H1 (cell line): ENCODE data around the gene ADK. TPM values are rescaled to one million over a fixed set of nuclear protein-coding genes. Genes with fewer than 3 reads are reported as not detected.
A peak's percentile ranks its signal among the peaks of the same experiment; 100 is the strongest.

Experiments
- CTCF ChIA-PET: fragments of 300-600 bp; sonication (Branson Sonifier 250); formaldehyde crosslinking; loops from one replicate; lab custom pipeline; 2021; ENCODE audit not compliant: partially characterized antibody; lab: Charles Lee
- POLR2A ChIA-PET: fragments of 300-600 bp; sonication (Branson Sonifier 250); formaldehyde crosslinking; loops from one replicate; lab custom pipeline; 2021; ENCODE audit warnings: inconsistent platforms; ENCODE audit not compliant: partially characterized antibody; lab: Charles Lee
- DNase-seq, 2 experiments: peaks; one replicate each; pipeline versions ENCODE4 v3.0.0 to v3.0.0-alpha.2; 2010 to 2022; ENCODE audit warnings: low spot score in 2 of 2, low read depth in 1 of 2, mixed read lengths in 1 of 2
- FAIRE-seq: peaks from 2 replicates; lab custom pipeline; 2011; peaks lifted over from hg19 to GRCh38; lab: Jason Lieb, UNC
- H2AFZ ChIP-seq: 2 replicates; pipeline ENCODE4 v1.8.1; 2012; ENCODE audit warnings: low read length, inconsistent platforms
- H2AK5ac ChIP-seq: 2 replicates; pipeline ENCODE4 v1.6.1; 2013; ENCODE audit warnings: low read depth, low read length
- H2BK120ac ChIP-seq: replicated peaks from 2 replicates; pipeline ENCODE3; 2013; ENCODE audit warnings: low read depth, low read length, inconsistent platforms
- H2BK12ac ChIP-seq: 2 replicates; pipeline ENCODE4 v1.6.1; 2013; ENCODE audit warnings: low read depth, low read length
- H2BK15ac ChIP-seq: 2 replicates; pipeline ENCODE4 v1.6.1; 2013; ENCODE audit warnings: low read length
- H2BK20ac ChIP-seq: 2 replicates; pipeline ENCODE4 v1.6.1; 2013; ENCODE audit warnings: low read length
- H2BK5ac ChIP-seq: 2 replicates; pipeline ENCODE4 v1.6.1; 2013; ENCODE audit warnings: low read depth, low read length
- H3K14ac ChIP-seq: 2 replicates; pipeline ENCODE4 v1.6.1; 2013; ENCODE audit warnings: inconsistent platforms; ENCODE audit not compliant: insufficient read length
- H3K18ac ChIP-seq: 2 replicates; pipeline ENCODE4 v1.6.1; 2013; ENCODE audit warnings: low read length; ENCODE audit errors: extremely low read depth
- H3K23ac ChIP-seq: 2 replicates; pipeline ENCODE4 v1.6.1; 2013; ENCODE audit warnings: inconsistent platforms; ENCODE audit not compliant: insufficient read length
- H3K23me2 ChIP-seq: 2 replicates; pipeline ENCODE4 v1.6.1; 2013; ENCODE audit warnings: low read depth, low read length
- H3K27ac ChIP-seq: 2 replicates; pipeline ENCODE4 v1.6.1; 2011; ENCODE audit warnings: low read depth, low read length, inconsistent platforms
- H3K27me3 ChIP-seq, 4 experiments: replicated peaks in 1 of 4; 1 replicate in 1 of 4; 2 replicates in 3 of 4; pipeline versions ENCODE4 v1.6.1 to v1.8.1; 2011 to 2013; ENCODE audit warnings: low read length in 3 of 4, mild to moderate bottlenecking in 3 of 4, inconsistent platforms in 2 of 4, mixed read lengths in 2 of 4, moderate library complexity in 1 of 4; ENCODE audit not compliant: control insufficient read depth in 3 of 4, insufficient read depth in 3 of 4; ENCODE audit errors: extremely low read depth in 1 of 4
- H3K36me3 ChIP-seq, 4 experiments: 2 replicates each; pipeline versions ENCODE4 v1.6.1 to v1.8.1; 2011 to 2013; ENCODE audit warnings: mild to moderate bottlenecking in 4 of 4, low read length in 3 of 4, moderate library complexity in 2 of 4, control low read depth in 1 of 4, inconsistent platforms in 1 of 4; ENCODE audit not compliant: insufficient read depth in 4 of 4, control insufficient read depth in 2 of 4
- H3K4ac ChIP-seq: replicated peaks from 2 replicates; pipeline ENCODE3; 2013; ENCODE audit warnings: low read length, low read depth, mixed read lengths, inconsistent platforms; ENCODE audit not compliant: insufficient read length
- H3K4me1 ChIP-seq, 4 experiments: replicated peaks in 1 of 4; 1 replicate in 1 of 4; 2 replicates in 3 of 4; pipeline versions ENCODE4 v1.6.1 to v1.8.1; 2011 to 2013; ENCODE audit warnings: low read length in 3 of 4, inconsistent platforms in 2 of 4, mixed read lengths in 1 of 4; ENCODE audit not compliant: insufficient read depth in 4 of 4, control insufficient read depth in 3 of 4
- H3K4me2 ChIP-seq, 2 experiments: 2 replicates each; pipeline versions ENCODE4 v1.6.1 to v1.8.1; 2011 to 2013; ENCODE audit warnings: low read depth in 2 of 2, low read length in 2 of 2, control low read depth in 1 of 2, inconsistent platforms in 1 of 2, mild to moderate bottlenecking in 1 of 2; ENCODE audit not compliant: insufficient read depth in 1 of 2
- H3K4me3 ChIP-seq, 4 experiments: fragments of 200-600, 300-600 bp in 1 of 4; sonication (generic), shearing (Covaris generic), sonication (Bioruptor Twin) in 1 of 4; 2 replicates each; pipeline versions ENCODE4 v1.5.1 to v1.8.1; 2011 to 2016; ENCODE audit warnings: low read length in 4 of 4, low read depth in 3 of 4, control low read depth in 2 of 4, inconsistent platforms in 2 of 4, mild to moderate bottlenecking in 2 of 4, mixed read lengths in 1 of 4, moderate library complexity in 1 of 4; ENCODE audit not compliant: insufficient read depth in 2 of 4; ENCODE audit errors: extremely low read depth in 1 of 4
- H3K56ac ChIP-seq: replicated peaks from 2 replicates; pipeline ENCODE3; 2013; ENCODE audit warnings: low read depth, mild to moderate bottlenecking, mixed read lengths, low read length, inconsistent platforms; ENCODE audit not compliant: insufficient read length
- H3K79me1 ChIP-seq: 2 replicates; pipeline ENCODE4 v1.6.1; 2013; ENCODE audit warnings: low read depth, low read length, control low read depth
- H3K79me2 ChIP-seq, 2 experiments: 2 replicates each; pipeline versions ENCODE4 v1.6.1 to v1.8.1; 2012 to 2013; ENCODE audit warnings: low read length in 2 of 2, mild to moderate bottlenecking in 2 of 2, inconsistent platforms in 1 of 2; ENCODE audit not compliant: insufficient read depth in 2 of 2, control insufficient read depth in 1 of 2
- H3K9ac ChIP-seq, 4 experiments: replicated peaks in 1 of 4; 1 replicate in 1 of 4; 2 replicates in 3 of 4; pipeline versions ENCODE4 v1.6.1 to v1.8.1; 2011 to 2013; ENCODE audit warnings: low read depth in 3 of 4, low read length in 3 of 4, control low read depth in 2 of 4, mild to moderate bottlenecking in 2 of 4, moderate library complexity in 2 of 4, inconsistent platforms in 1 of 4; ENCODE audit errors: extremely low read depth in 1 of 4
- H3K9me3 ChIP-seq, 2 experiments: 2 replicates each; pipeline versions ENCODE4 v1.6.1 to v1.8.1; 2012 to 2013; ENCODE audit warnings: mild to moderate bottlenecking in 2 of 2, moderate library complexity in 2 of 2, control low read depth in 1 of 2, inconsistent platforms in 1 of 2, low read depth in 1 of 2, low read length in 1 of 2, mixed read lengths in 1 of 2; ENCODE audit not compliant: insufficient read depth in 2 of 2
- H4K20me1 ChIP-seq, 2 experiments: replicated peaks in 1 of 2; 2 replicates each; pipeline versions ENCODE3 to v1.8.1; 2011 to 2013; ENCODE audit warnings: inconsistent platforms in 2 of 2, low read length in 2 of 2, mild to moderate bottlenecking in 1 of 2; ENCODE audit not compliant: insufficient read depth in 2 of 2, control insufficient read depth in 1 of 2
- H4K5ac ChIP-seq: 2 replicates; pipeline ENCODE4 v1.6.1; 2013; ENCODE audit warnings: low read length, low read depth, mixed read lengths, inconsistent platforms; ENCODE audit not compliant: insufficient read length
- H4K8ac ChIP-seq: 2 replicates; pipeline ENCODE4 v1.8.0; 2013; ENCODE audit warnings: mild to moderate bottlenecking, moderate library complexity, low read length, inconsistent platforms; ENCODE audit not compliant: insufficient read depth; ENCODE audit errors: extremely low read depth
- H4K91ac ChIP-seq: replicated peaks from 2 replicates; pipeline ENCODE3; 2013; ENCODE audit warnings: low read length, mixed read lengths, inconsistent platforms; ENCODE audit not compliant: insufficient read length
- POLR2A ChIP-seq, 2 experiments: IDR thresholded peaks; 1 replicate in 1 of 2; 2 replicates in 1 of 2; pipeline ENCODE4 v1.6.1; 2011; ENCODE audit warnings: low read depth in 2 of 2, low read length in 2 of 2, mild to moderate bottlenecking in 2 of 2; ENCODE audit errors: control extremely low read depth in 1 of 2
- POU5F1 ChIP-seq: IDR thresholded peaks from 2 replicates; pipeline ENCODE4 v1.6.1; 2011; ENCODE audit warnings: low read depth, mild to moderate bottlenecking, low read length, moderate library complexity
- WGBS, 2 experiments: shearing (Covaris generic) in 1 of 2; methylation state at CpG; one replicate each; pipeline versions ENCODE4 v1.1.6 to v1.1.7; 2013 to 2015; ENCODE audit warnings: low lambda C conversion rate in 2 of 2, mixed read lengths in 2 of 2, inconsistent platforms in 1 of 2, low coverage in 1 of 2, missing lambda C conversion rate in 1 of 2; ENCODE audit not compliant: insufficient replicate concordance in 2 of 2, insufficient coverage in 1 of 2, insufficient read length in 1 of 2; ENCODE audit errors: extremely low coverage in 1 of 2, missing lambda C conversion rate in 1 of 2; 5-methylcytosine and 5-hydroxymethylcytosine counted together
- polyA plus RNA-seq, 7 experiments: library from polyadenylated mRNA; depleted of rRNA in 3 of 7; stranded (reverse) in 5 of 7; unstranded in 2 of 7; fragments of >200 nt in 5 of 7; fragments of 200-250 nt in 2 of 7; gene quantifications; 1 replicate in 5 of 7; 2 replicates in 1 of 7; 4 replicates in 1 of 7; pipeline versions ENCODE4 v1.2.1 to v1.2.3, GENCODE V29; 2011 to 2013; ENCODE audit warnings: missing spikeins in 2 of 7, mixed read lengths in 2 of 7
- total RNA-seq: library from RNA; stranded (reverse); fragmentation: NEBNext Ultra II Directional; extraction: Animal tissue kit (Norgen Biotek cat#: 25700); gene quantifications from 2 replicates; pipeline ENCODE4 v1.2.1, GENCODE V29; 2021
- TF ChIP-seq, protein P1 (sequence below): IDR thresholded peaks from 2 replicates; pipeline ENCODE4 v1.6.1; 2012; ENCODE audit warnings: inconsistent platforms

The ADK gene
- total and polyA plus RNA-seq, 2 of the 8 experiments (the other 6 are each of a cell fraction or from before 2014, with no cell fraction given), result 12.3 to 42.4 TPM

DNA sequence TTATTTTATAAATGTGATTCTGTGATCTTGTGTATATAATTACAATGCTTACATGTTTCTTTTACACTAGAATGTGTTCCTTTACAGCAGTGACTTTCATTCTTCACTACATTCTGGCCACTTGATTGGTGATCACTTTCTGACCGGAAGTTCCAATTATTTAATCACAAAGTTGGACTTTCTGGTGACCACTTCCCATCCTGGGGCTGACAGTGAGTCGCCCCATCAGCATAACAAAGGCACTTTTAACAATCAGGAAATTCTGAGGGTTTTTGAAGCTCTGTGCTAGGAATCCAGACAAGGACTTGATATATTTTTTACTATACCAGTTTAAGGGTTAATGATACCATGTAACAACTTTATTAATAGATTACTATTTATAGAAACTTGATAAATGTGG, 393.1 kb downstream of the ADK start:
- no peaks in the 10 kb centered on the region for H3K79me1 ChIP-seq
- no peak overlapping the region for H2BK12ac ChIP-seq
- no peak overlapping the region for H4K91ac ChIP-seq
- no peak overlapping the region for H2BK5ac ChIP-seq
- no peak overlapping the region for H3K27ac ChIP-seq
- H2BK120ac ChIP-seq, result no peak overlapping the region
- H4K20me1 ChIP-seq, result no peaks in the 10 kb centered on the region
- no peak overlapping the region for H3K56ac ChIP-seq
- H3K9ac ChIP-seq, result no peak overlapping the region
- no peak overlapping the region for H2AFZ ChIP-seq
- H3K79me2 ChIP-seq, result no peaks in the 10 kb centered on the region
- ChIA-PET CTCF (interaction anchor here (0.6 kb wide), 1 partner anchor 123 kb away, joined by 3 read pairs; no protein-coding TSS in a partner anchor), POLR2A (interaction anchor here (0.8 kb wide), 1 partner anchor 422 kb away, joined by 3 read pairs; no protein-coding TSS in a partner anchor)
- H3K4me2 ChIP-seq, result no peak overlapping the region
- no peak overlapping the region for H3K14ac ChIP-seq
- no peak for DNase-seq
- H3K18ac ChIP-seq, result no peak overlapping the region
- no peaks in the 10 kb centered on the region for H3K9me3 ChIP-seq
- 53% methylated on average over 2 of the region's 2 CpGs; no CpG with 5 or more reads in 1 of the 2 experiments for WGBS, 2 experiments
- H3K4me3 ChIP-seq, result no peak overlapping the region
- no peaks in the 10 kb centered on the region for H3K23me2 ChIP-seq
- no peak overlapping the region for H3K23ac ChIP-seq
- FAIRE-seq, result peak; percentile 60
- no peak overlapping the region for H2BK15ac ChIP-seq
- no peak overlapping the region for H4K8ac ChIP-seq
- no peak overlapping the region for H2BK20ac ChIP-seq
- H3K27me3 ChIP-seq, result no peaks in the 10 kb centered on the region
- peaks cover 0 to 2% (median 0%) of the 10 kb centered on the region in 4 experiments; a peak in 3 of 7 replicates for H3K4me1 ChIP-seq
- H2AK5ac ChIP-seq, result no peak overlapping the region
- no peak overlapping the region for H3K4ac ChIP-seq
- TF ChIP-seq POU5F1, result peak; percentile 80; the same call in 1 of the 2 replicates
- no peak for TF ChIP-seq POLR2A (IDR thresholded peaks at IDR 0.05; ENCODE audit: control extremely low read depth in 1 of 2, low read depth in 2 of 2, low read length in 2 of 2)
- TF ChIP-seq, protein P1, sequence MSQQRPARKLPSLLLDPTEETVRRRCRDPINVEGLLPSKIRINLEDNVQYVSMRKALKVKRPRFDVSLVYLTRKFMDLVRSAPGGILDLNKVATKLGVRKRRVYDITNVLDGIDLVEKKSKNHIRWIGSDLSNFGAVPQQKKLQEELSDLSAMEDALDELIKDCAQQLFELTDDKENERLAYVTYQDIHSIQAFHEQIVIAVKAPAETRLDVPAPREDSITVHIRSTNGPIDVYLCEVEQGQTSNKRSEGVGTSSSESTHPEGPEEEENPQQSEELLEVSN, result no peak
- no peak overlapping the region for H4K5ac ChIP-seq
- no peaks in the 10 kb centered on the region for H3K36me3 ChIP-seq
